ENCODE data around the gene RNF169.
A peak's percentile ranks its signal among the peaks of the same experiment; 100 is the strongest.

The RNF169 gene

GRCh38 chr11:74742070-74742469 lies 6.6 kb upstream of the RNF169 start:
- TF ChIP-seq GATA3 (IDR thresholded peaks at IDR 0.05; ENCODE audit: low read depth, low read length) (no peak), GATA2 (IDR thresholded peaks at IDR 0.05; ENCODE audit: low read depth, low read length) (no peak)

GRCh38 chr11:74743640-74744039 lies 5.0 kb upstream of the RNF169 start:
- TF ChIP-seq GATA3 (IDR thresholded peaks at IDR 0.05; ENCODE audit: low read depth, low read length) = no peak
- TF ChIP-seq GATA2 (IDR thresholded peaks at IDR 0.05; ENCODE audit: low read depth, low read length) = no peak

- no peak for TF ChIP-seq GATA3 (IDR thresholded peaks at IDR 0.05; ENCODE audit: low read depth, low read length)
- TF ChIP-seq GATA2 (IDR thresholded peaks at IDR 0.05; ENCODE audit: low read depth, low read length) = no peak
Measured at GRCh38 chr11:74744277-74744676, 4.4 kb upstream of the RNF169 start.

GRCh38 chr11:74746868-74747267 lies 1.8 kb upstream of the RNF169 start:
- TF ChIP-seq GATA2 (IDR thresholded peaks at IDR 0.05; ENCODE audit: low read depth, low read length) (peak; percentile 65), GATA3 (IDR thresholded peaks at IDR 0.05; ENCODE audit: low read depth, low read length) (no peak)

- TF ChIP-seq GATA2 (IDR thresholded peaks at IDR 0.05; ENCODE audit: low read depth, low read length) (no peak), GATA3 (IDR thresholded peaks at IDR 0.05; ENCODE audit: low read depth, low read length) (no peak)
Measured at GRCh38 chr11:74749127-74749964, 697 bp downstream of the RNF169 start.

GRCh38 chr11:74749965-74750296 lies 1.3 kb downstream of the RNF169 start:
- TF ChIP-seq GATA2 (IDR thresholded peaks at IDR 0.05; ENCODE audit: low read depth, low read length) (no peak), GATA3 (IDR thresholded peaks at IDR 0.05; ENCODE audit: low read depth, low read length) (no peak)

GRCh38 chr11:74751303-74751702 lies 2.7 kb downstream of the RNF169 start:
- TF ChIP-seq GATA3 (IDR thresholded peaks at IDR 0.05; ENCODE audit: low read depth, low read length) (no peak), GATA2 (IDR thresholded peaks at IDR 0.05; ENCODE audit: low read depth, low read length) (no peak)

- TF ChIP-seq GATA2 (IDR thresholded peaks at IDR 0.05; ENCODE audit: low read depth, low read length) (no peak), GATA3 (IDR thresholded peaks at IDR 0.05; ENCODE audit: low read depth, low read length) (no peak)
Measured at GRCh38 chr11:74754507-74755252, 6.0 kb downstream of the RNF169 start.

GRCh38 chr11:74755395-74755995 lies 6.8 kb downstream of the RNF169 start:
- TF ChIP-seq GATA3 (IDR thresholded peaks at IDR 0.05; ENCODE audit: low read depth, low read length) = no peak
- TF ChIP-seq GATA2 (IDR thresholded peaks at IDR 0.05; ENCODE audit: low read depth, low read length) = no peak

GRCh38 chr11:74756571-74756970 lies 7.9 kb downstream of the RNF169 start:
- TF ChIP-seq GATA2 (IDR thresholded peaks at IDR 0.05; ENCODE audit: low read depth, low read length) (no peak), GATA3 (IDR thresholded peaks at IDR 0.05; ENCODE audit: low read depth, low read length) (no peak)

GRCh38 chr11:74766905-74767304 lies 18.3 kb downstream of the RNF169 start:
- TF ChIP-seq GATA3 (IDR thresholded peaks at IDR 0.05; ENCODE audit: low read depth, low read length) (no peak), GATA2 (IDR thresholded peaks at IDR 0.05; ENCODE audit: low read depth, low read length) (no peak)

- no peak for TF ChIP-seq GATA3 (IDR thresholded peaks at IDR 0.05; ENCODE audit: low read depth, low read length)
- TF ChIP-seq GATA2 (IDR thresholded peaks at IDR 0.05; ENCODE audit: low read depth, low read length) = no peak
Measured at GRCh38 chr11:74769055-74769707, 20.5 kb downstream of the RNF169 start.

GRCh38 chr11:74770456-74770855 lies 21.8 kb downstream of the RNF169 start:
- TF ChIP-seq GATA2 (IDR thresholded peaks at IDR 0.05; ENCODE audit: low read depth, low read length) (no peak), GATA3 (IDR thresholded peaks at IDR 0.05; ENCODE audit: low read depth, low read length) (no peak)

GRCh38 chr11:74771139-74771538 lies 22.5 kb downstream of the RNF169 start:
- TF ChIP-seq GATA3 (IDR thresholded peaks at IDR 0.05; ENCODE audit: low read depth, low read length) = no peak
- TF ChIP-seq GATA2 (IDR thresholded peaks at IDR 0.05; ENCODE audit: low read depth, low read length) = no peak
